ENCODE data around the gene GHDC. TPM values are rescaled to one million over a fixed set of nuclear protein-coding genes. Genes with fewer than 3 reads are reported as not detected.

Gene GHDC
- total RNA-seq, 1 experiment from 2014 or later, result 8.5 TPM

- no peaks in the 10 kb centered on the region for H3K36me3 Mint-ChIP-seq (ENCODE audit: insufficient read depth in 1 of 3, low read depth in 3 of 3)
- no peak within 1 kb of the TSS for H3K4me2 ChIP-seq (ENCODE audit: insufficient read depth, insufficient read length, low read length)
- no peak within 1 kb of the TSS for H3K56ac ChIP-seq (ENCODE audit: insufficient read length, low read depth, low read length)
- H2AK5ac ChIP-seq (ENCODE audit: insufficient read length, low read length), result no peak within 1 kb of the TSS
- no peak within 1 kb of the TSS for H3T11ph ChIP-seq (ENCODE audit: low read length)
- DNase-seq, result no peak
- H3K4me3 Mint-ChIP-seq, result peak within 1 kb of the TSS in 1 of 2 experiments; percentile 63; a peak in 1 of 5 replicates
- H2AFZ ChIP-seq (ENCODE audit: low read length), result no peak within 1 kb of the TSS
- H4K91ac ChIP-seq (ENCODE audit: insufficient read length, low read depth, low read length), result no peak within 1 kb of the TSS
- no peak within 1 kb of the TSS for H3K27ac ChIP-seq (ENCODE audit: insufficient read length, low read depth, low read length)
- H3K4ac ChIP-seq (ENCODE audit: low read depth, low read length), result no peak within 1 kb of the TSS
- H2BK20ac ChIP-seq (ENCODE audit: low read depth, low read length, poor library complexity, severe bottlenecking), result no peak within 1 kb of the TSS
- H3K9ac ChIP-seq (ENCODE audit: extremely low read depth, insufficient read length, low read length), result no peak within 1 kb of the TSS
- no peaks in the 10 kb centered on the region; a peak in 1 of 5 replicates for H3K9me3 Mint-ChIP-seq
- H2BK120ac ChIP-seq (ENCODE audit: low read depth, low read length, poor library complexity, severe bottlenecking), result no peak within 1 kb of the TSS
- H2BK15ac ChIP-seq (ENCODE audit: low read depth, low read length), result no peak within 1 kb of the TSS
- H4K5ac ChIP-seq (ENCODE audit: insufficient read length, low read depth, low read length), result no peak within 1 kb of the TSS
- peaks cover 21% of the 10 kb centered on the region for H3K23me2 ChIP-seq (ENCODE audit: insufficient read length, low read depth, low read length, poor library complexity, severe bottlenecking)
- no peak within 1 kb of the TSS for H2BK5ac ChIP-seq (ENCODE audit: insufficient read length, low read length)
- H3K23ac ChIP-seq (ENCODE audit: insufficient read length, low read depth, low read length), result no peak within 1 kb of the TSS
- H3K27me3 Mint-ChIP-seq (ENCODE audit: low read depth), result peaks cover 60% of the 10 kb centered on the region
- H4K8ac ChIP-seq (replicated peaks; ENCODE audit: insufficient read length, low read depth, low read length), result no peak within 1 kb of the TSS
- H3K14ac ChIP-seq (ENCODE audit: insufficient read depth, low read length), result 0 out of 2 replicates have a peak within 1 kb of the TSS, but pooled peaks have one; percentile 36
- H3K18ac ChIP-seq (ENCODE audit: insufficient read length, low read depth, low read length), result peak within 1 kb of the TSS; percentile 20
- no peaks in the 10 kb centered on the region for H3K9me3 ChIP-seq (ENCODE audit: control insufficient read depth, low read depth, low read length)
- no peaks in the 10 kb centered on the region for H3K79me2 ChIP-seq (ENCODE audit: insufficient read depth, low read length)
- H3K79me1 ChIP-seq (ENCODE audit: insufficient read depth, low read depth, low read length, poor library complexity, severe bottlenecking), result no peaks in the 10 kb centered on the region
- no peak within 1 kb of the TSS for H2BK12ac ChIP-seq (ENCODE audit: insufficient read length, low read depth, low read length)
- no peak within 1 kb of the TSS for H3K27ac Mint-ChIP-seq
- peaks cover 10% of the 10 kb centered on the region; the same call in 1 of the 2 replicates for H3K27me3 ChIP-seq (ENCODE audit: insufficient read depth, low read length)
- TF ChIP-seq CTCF (conservative IDR thresholded peaks at IDR 0.05), result no peak
- no peaks in the 10 kb centered on the region for H4K20me1 ChIP-seq (ENCODE audit: control insufficient read depth, insufficient read depth, insufficient read length)
- H3K4me1 Mint-ChIP-seq, result peaks cover 18 to 51% of the 10 kb centered on the region in 2 experiments
- H3K4me1 ChIP-seq (ENCODE audit: insufficient read depth, low read length), result peaks cover 3% of the 10 kb centered on the region; the same call in 1 of the 2 replicates
- WGBS (ENCODE audit: extremely low coverage, insufficient read length, low lambda C conversion rate), result no CpG with 5 or more reads among the region's 11 CpGs
These were observed 9.3 kb downstream of the GHDC start, which contains the start of gene HCRT for GRCh38 chr17:42184713-42185620. Gene HCRT, minus strand, starts transcription at chr17:42185452. Its CDS starts 87 bp downstream, at chr17:42185365.
